Measurements from ENCODE around the gene AK8. TPM values are rescaled to one million over a fixed set of nuclear protein-coding genes. Genes with fewer than 3 reads are reported as not detected.
A peak's percentile ranks its signal among the peaks of the same experiment; 100 is the strongest.

AK8 gene
- total and polyA plus RNA-seq, 4 donors: 0.07 to 0.26 (median 0.11) TPM

- no peak for TF ChIP-seq JUND (IDR thresholded peaks at IDR 0.05)
Observed at GRCh38 chr9:132806306-132806705, 71.8 kb downstream of the AK8 start (continued).

- H3K9me3 ChIP-seq (ENCODE audit: control insufficient read depth in 4 of 4, low read length in 3 of 4): no peaks in the 10 kb centered on the region
Observed at GRCh38 chr9:132804576-132805295, 73.3 kb downstream of the AK8 start.

DNA sequence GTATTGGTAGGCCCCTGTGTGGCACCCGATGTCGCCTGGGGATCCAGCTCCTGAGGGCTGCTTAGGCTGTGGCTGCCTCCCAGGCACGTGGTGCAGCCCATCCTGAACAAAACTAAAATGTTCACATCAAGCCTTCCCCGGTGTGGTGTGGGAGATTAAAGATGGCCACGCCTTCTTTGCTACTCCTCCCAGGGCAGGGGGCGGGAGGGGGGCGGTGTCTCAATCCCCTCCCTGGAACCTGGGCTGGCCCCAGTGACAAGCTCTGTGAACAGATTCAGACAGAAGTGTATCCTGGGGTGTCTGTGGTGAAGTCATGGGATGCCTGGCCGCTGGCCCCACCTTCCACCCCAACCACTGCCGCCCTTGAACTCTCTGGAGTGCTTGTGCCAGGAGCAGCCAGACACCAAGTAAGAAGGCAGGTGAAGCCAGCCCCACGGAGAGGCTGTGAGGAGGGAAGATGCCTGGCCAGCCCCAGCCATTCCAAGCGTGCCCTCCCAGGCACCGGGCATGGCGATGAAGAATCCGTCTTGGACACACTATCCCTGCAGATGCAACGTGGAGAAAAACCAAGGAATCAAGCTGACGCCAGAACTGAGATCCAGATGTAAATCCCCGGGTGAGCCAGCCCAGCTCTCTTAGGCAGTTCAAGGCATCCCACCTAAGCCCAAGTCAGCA is 75.8 kb downstream of the AK8 start:
- H3K9ac ChIP-seq (ENCODE audit: low read depth in 1 of 2, low read length in 2 of 2): no peak overlapping the region
- no peak overlapping the region for H3K27ac ChIP-seq (ENCODE audit: low read depth in 1 of 2, low read length in 2 of 2)
- TF ChIP-seq NR2F2 (IDR thresholded peaks at IDR 0.05) (no peak), JUND (IDR thresholded peaks at IDR 0.05) (no peak), YY1 (IDR thresholded peaks at IDR 0.05) (no peak), SP1 (IDR thresholded peaks at IDR 0.05) (no peak), HNF4G (IDR thresholded peaks at IDR 0.05) (no peak), GABPA (IDR thresholded peaks at IDR 0.05 in 1 of 2, conservative IDR thresholded peaks at IDR 0.05 in 1 of 2) (no peak), TAF1 (conservative IDR thresholded peaks at IDR 0.05) (no peak)
- DNase-seq (ENCODE audit: low spot score): no peak
- H3K4me3 ChIP-seq (ENCODE audit: low read depth in 1 of 3, low read length in 3 of 3): no peak overlapping the region
- H3K27me3 ChIP-seq (ENCODE audit: control insufficient read depth in 4 of 4, insufficient read depth in 4 of 4, low read length in 3 of 4): peaks cover 0 to 6% (median 0%) of the 10 kb centered on the region in 4 donors
- 71% methylated on average over 17 of the region's 17 CpGs for WGBS
- no peaks in the 10 kb centered on the region for H3K36me3 ChIP-seq (ENCODE audit: control insufficient read depth in 4 of 4, insufficient read depth in 3 of 4, low read depth in 1 of 4, low read length in 3 of 4)
- H3K9me3 ChIP-seq (ENCODE audit: control insufficient read depth in 4 of 4, low read length in 3 of 4): no peaks in the 10 kb centered on the region
- peaks cover 0 to 3% (median 0%) of the 10 kb centered on the region in 4 donors for H3K4me1 ChIP-seq (ENCODE audit: control insufficient read depth in 4 of 4, insufficient read depth in 4 of 4, low read length in 3 of 4)

More at GRCh38 chr9:132804576-132805295, 73.3 kb downstream of the AK8 start:
- no peak overlapping the region for H3K9ac ChIP-seq (ENCODE audit: low read depth in 1 of 2, low read length in 2 of 2)
- no peaks in the 10 kb centered on the region for H3K36me3 ChIP-seq (ENCODE audit: control insufficient read depth in 4 of 4, insufficient read depth in 3 of 4, low read depth in 1 of 4, low read length in 3 of 4)
- H3K27me3 ChIP-seq (ENCODE audit: control insufficient read depth in 4 of 4, insufficient read depth in 4 of 4, low read length in 3 of 4): peaks cover 0 to 6% (median 0%) of the 10 kb centered on the region in 4 donors
- no peak overlapping the region for H3K27ac ChIP-seq (ENCODE audit: low read depth in 1 of 2, low read length in 2 of 2)
- no peak overlapping the region for H3K4me3 ChIP-seq (ENCODE audit: low read depth in 1 of 3, low read length in 3 of 3)
- H3K4me1 ChIP-seq (ENCODE audit: control insufficient read depth in 4 of 4, insufficient read depth in 4 of 4, low read length in 3 of 4): peaks cover 0 to 3% (median 0%) of the 10 kb centered on the region in 4 donors
- TF ChIP-seq TAF1 (conservative IDR thresholded peaks at IDR 0.05): no peak
- TF ChIP-seq JUND (IDR thresholded peaks at IDR 0.05): no peak
- no peak for TF ChIP-seq SP1 (IDR thresholded peaks at IDR 0.05)
- peak; percentile 30 for DNase-seq (ENCODE audit: low spot score)
- 66% methylated on average over 20 of the region's 20 CpGs for WGBS

DNA sequence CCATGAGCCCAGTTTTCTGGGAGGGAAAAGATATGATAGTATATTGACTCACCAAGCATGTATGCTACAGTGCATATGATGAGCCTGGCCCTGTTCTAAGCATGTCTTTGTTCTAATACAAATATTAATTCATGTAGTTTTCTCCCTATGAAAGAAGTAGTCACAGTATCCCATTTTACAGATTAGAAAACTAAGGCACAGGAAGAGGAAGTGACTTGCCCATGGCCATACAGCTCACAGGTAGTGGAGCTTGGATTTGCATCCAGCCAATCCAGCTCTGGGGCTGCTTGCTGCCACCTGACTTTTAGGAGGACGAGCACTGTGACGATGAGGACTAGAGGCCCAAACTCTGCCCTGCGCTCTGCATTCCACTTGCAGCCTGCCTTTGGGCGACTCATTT is 76.4 kb downstream of the AK8 start:
- no peak overlapping the region for H3K9ac ChIP-seq (ENCODE audit: low read depth in 1 of 2, low read length in 2 of 2)
- H3K4me3 ChIP-seq (ENCODE audit: low read depth in 1 of 3, low read length in 3 of 3): no peak overlapping the region
- DNase-seq (ENCODE audit: low spot score): no peak
- H3K27me3 ChIP-seq (ENCODE audit: control insufficient read depth in 4 of 4, insufficient read depth in 4 of 4, low read length in 3 of 4): peaks cover 0 to 6% (median 0%) of the 10 kb centered on the region in 4 donors
- no peaks in the 10 kb centered on the region for H3K9me3 ChIP-seq (ENCODE audit: control insufficient read depth in 4 of 4, low read length in 3 of 4)
- TF ChIP-seq, protein P1, sequence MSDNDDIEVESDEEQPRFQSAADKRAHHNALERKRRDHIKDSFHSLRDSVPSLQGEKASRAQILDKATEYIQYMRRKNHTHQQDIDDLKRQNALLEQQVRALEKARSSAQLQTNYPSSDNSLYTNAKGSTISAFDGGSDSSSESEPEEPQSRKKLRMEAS (IDR thresholded peaks at IDR 0.05): no peak
- no peak for TF ChIP-seq GABPA (IDR thresholded peaks at IDR 0.05 in 1 of 2, conservative IDR thresholded peaks at IDR 0.05 in 1 of 2)
- TF ChIP-seq CTCF (IDR thresholded peaks at IDR 0.05; ENCODE audit: low read depth, low read length, missing input control): no peak
- no peak for TF ChIP-seq EGR1 (IDR thresholded peaks at IDR 0.05; ENCODE audit: low read depth in 2 of 2)
- no peak for TF ChIP-seq ZBTB33 (IDR thresholded peaks at IDR 0.05)
- TF ChIP-seq SP1 (IDR thresholded peaks at IDR 0.05): no peak
- TF ChIP-seq, protein P2, sequence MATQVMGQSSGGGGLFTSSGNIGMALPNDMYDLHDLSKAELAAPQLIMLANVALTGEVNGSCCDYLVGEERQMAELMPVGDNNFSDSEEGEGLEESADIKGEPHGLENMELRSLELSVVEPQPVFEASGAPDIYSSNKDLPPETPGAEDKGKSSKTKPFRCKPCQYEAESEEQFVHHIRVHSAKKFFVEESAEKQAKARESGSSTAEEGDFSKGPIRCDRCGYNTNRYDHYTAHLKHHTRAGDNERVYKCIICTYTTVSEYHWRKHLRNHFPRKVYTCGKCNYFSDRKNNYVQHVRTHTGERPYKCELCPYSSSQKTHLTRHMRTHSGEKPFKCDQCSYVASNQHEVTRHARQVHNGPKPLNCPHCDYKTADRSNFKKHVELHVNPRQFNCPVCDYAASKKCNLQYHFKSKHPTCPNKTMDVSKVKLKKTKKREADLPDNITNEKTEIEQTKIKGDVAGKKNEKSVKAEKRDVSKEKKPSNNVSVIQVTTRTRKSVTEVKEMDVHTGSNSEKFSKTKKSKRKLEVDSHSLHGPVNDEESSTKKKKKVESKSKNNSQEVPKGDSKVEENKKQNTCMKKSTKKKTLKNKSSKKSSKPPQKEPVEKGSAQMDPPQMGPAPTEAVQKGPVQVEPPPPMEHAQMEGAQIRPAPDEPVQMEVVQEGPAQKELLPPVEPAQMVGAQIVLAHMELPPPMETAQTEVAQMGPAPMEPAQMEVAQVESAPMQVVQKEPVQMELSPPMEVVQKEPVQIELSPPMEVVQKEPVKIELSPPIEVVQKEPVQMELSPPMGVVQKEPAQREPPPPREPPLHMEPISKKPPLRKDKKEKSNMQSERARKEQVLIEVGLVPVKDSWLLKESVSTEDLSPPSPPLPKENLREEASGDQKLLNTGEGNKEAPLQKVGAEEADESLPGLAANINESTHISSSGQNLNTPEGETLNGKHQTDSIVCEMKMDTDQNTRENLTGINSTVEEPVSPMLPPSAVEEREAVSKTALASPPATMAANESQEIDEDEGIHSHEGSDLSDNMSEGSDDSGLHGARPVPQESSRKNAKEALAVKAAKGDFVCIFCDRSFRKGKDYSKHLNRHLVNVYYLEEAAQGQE (IDR thresholded peaks at IDR 0.05): no peak
- no peak for TF ChIP-seq TAF1 (conservative IDR thresholded peaks at IDR 0.05)
- no peak for TF ChIP-seq JUND (IDR thresholded peaks at IDR 0.05)
- TF ChIP-seq FOXA2 (IDR thresholded peaks at IDR 0.05): no peak
- no peak for TF ChIP-seq RXRA (IDR thresholded peaks at IDR 0.05)
- no peak for TF ChIP-seq YY1 (IDR thresholded peaks at IDR 0.05)
- no peak for TF ChIP-seq HNF4G (IDR thresholded peaks at IDR 0.05)
- TF ChIP-seq, protein P3, sequence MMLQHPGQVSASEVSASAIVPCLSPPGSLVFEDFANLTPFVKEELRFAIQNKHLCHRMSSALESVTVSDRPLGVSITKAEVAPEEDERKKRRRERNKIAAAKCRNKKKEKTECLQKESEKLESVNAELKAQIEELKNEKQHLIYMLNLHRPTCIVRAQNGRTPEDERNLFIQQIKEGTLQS (IDR thresholded peaks at IDR 0.05): no peak
- TF ChIP-seq HNF4A (conservative IDR thresholded peaks at IDR 0.05): no peak
- WGBS: 85% methylated on average over 4 of the region's 4 CpGs
- H3K27ac ChIP-seq (ENCODE audit: low read depth in 1 of 2, low read length in 2 of 2): no peak overlapping the region
- H3K36me3 ChIP-seq (ENCODE audit: control insufficient read depth in 4 of 4, insufficient read depth in 3 of 4, low read depth in 1 of 4, low read length in 3 of 4): no peaks in the 10 kb centered on the region
- H3K4me1 ChIP-seq (ENCODE audit: control insufficient read depth in 4 of 4, insufficient read depth in 4 of 4, low read length in 3 of 4): peaks cover 0 to 3% (median 0%) of the 10 kb centered on the region in 4 donors
